ENCODE data around the gene BBLN.
"Not testable (repeated sequence)": the region's sequence is repeated elsewhere in the genome, so short reads cannot be mapped to it uniquely, and the experiment has no call there.

Gene BBLN

DNA sequence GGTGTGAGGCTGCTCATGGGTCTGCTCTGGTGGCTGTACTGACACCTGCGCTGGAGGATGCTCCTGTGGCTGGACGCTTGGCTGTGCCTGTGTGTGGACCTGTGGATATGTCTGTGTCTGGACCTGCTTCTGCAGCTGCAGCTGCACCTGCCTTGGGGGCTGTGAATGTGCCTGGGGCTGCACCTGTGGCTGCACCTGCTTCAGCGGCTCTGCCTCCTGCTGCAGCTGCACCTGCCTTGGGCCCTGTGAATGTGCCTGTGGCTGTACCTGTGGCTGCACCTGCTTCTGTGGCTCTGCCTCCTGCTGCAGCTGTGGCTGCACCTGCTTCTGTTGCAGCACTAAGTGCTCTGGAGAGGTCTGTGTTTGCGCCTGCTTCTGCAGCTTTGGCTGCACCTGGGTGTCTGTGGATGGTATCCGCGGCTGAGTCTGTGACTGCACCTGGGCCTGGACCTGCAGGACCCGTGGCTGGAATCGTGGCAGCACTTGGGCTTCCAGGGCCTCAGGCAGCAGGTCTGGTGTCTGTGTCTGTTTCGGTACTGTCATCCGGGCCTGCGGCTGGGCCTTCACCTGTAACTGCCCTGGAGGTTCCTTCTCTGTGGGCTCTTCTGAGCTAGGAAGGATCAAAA is 18.9 kb downstream of the BBLN start:
- no peak for ATAC-seq
- TF ChIP-seq ZNF565 (CRISPR knock-in tag; conservative IDR thresholded peaks at IDR 0.05; ENCODE audit: low read depth) (no peak), TCF4 (CRISPR knock-in tag; IDR thresholded peaks at IDR 0.05; ENCODE audit: borderline replicate concordance) (no peak), TOX (CRISPR knock-in tag; IDR thresholded peaks at IDR 0.05; ENCODE audit: borderline replicate concordance) (no peak), CSDC2 (CRISPR knock-in tag; IDR thresholded peaks at IDR 0.05) (no peak), PPARA (CRISPR knock-in tag; IDR thresholded peaks at IDR 0.05; ENCODE audit: borderline replicate concordance) (no peak), ARNTL (CRISPR knock-in tag; IDR thresholded peaks at IDR 0.05; ENCODE audit: borderline replicate concordance, low read depth) (no peak)
- TF ChIP-seq, protein P1, sequence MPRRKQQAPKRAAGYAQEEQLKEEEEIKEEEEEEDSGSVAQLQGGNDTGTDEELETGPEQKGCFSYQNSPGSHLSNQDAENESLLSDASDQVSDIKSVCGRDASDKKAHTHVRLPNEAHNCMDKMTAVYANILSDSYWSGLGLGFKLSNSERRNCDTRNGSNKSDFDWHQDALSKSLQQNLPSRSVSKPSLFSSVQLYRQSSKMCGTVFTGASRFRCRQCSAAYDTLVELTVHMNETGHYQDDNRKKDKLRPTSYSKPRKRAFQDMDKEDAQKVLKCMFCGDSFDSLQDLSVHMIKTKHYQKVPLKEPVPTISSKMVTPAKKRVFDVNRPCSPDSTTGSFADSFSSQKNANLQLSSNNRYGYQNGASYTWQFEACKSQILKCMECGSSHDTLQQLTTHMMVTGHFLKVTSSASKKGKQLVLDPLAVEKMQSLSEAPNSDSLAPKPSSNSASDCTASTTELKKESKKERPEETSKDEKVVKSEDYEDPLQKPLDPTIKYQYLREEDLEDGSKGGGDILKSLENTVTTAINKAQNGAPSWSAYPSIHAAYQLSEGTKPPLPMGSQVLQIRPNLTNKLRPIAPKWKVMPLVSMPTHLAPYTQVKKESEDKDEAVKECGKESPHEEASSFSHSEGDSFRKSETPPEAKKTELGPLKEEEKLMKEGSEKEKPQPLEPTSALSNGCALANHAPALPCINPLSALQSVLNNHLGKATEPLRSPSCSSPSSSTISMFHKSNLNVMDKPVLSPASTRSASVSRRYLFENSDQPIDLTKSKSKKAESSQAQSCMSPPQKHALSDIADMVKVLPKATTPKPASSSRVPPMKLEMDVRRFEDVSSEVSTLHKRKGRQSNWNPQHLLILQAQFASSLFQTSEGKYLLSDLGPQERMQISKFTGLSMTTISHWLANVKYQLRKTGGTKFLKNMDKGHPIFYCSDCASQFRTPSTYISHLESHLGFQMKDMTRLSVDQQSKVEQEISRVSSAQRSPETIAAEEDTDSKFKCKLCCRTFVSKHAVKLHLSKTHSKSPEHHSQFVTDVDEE (CRISPR knock-in tag; IDR thresholded peaks at IDR 0.05): no peak
- TF ChIP-seq, protein P2, sequence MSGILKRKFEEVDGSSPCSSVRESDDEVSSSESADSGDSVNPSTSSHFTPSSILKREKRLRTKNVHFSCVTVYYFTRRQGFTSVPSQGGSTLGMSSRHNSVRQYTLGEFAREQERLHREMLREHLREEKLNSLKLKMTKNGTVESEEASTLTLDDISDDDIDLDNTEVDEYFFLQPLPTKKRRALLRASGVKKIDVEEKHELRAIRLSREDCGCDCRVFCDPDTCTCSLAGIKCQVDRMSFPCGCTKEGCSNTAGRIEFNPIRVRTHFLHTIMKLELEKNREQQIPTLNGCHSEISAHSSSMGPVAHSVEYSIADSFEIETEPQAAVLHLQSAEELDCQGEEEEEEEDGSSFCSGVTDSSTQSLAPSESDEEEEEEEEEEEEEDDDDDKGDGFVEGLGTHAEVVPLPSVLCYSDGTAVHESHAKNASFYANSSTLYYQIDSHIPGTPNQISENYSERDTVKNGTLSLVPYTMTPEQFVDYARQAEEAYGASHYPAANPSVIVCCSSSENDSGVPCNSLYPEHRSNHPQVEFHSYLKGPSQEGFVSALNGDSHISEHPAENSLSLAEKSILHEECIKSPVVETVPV (CRISPR knock-in tag; IDR thresholded peaks at IDR 0.05): no peak
- TF ChIP-seq, protein P3, sequence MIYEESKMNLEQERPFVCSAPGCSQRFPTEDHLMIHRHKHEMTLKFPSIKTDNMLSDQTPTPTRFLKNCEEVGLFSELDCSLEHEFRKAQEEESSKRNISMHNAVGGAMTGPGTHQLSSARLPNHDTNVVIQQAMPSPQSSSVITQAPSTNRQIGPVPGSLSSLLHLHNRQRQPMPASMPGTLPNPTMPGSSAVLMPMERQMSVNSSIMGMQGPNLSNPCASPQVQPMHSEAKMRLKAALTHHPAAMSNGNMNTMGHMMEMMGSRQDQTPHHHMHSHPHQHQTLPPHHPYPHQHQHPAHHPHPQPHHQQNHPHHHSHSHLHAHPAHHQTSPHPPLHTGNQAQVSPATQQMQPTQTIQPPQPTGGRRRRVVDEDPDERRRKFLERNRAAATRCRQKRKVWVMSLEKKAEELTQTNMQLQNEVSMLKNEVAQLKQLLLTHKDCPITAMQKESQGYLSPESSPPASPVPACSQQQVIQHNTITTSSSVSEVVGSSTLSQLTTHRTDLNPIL (CRISPR knock-in tag; IDR thresholded peaks at IDR 0.05; ENCODE audit: low read depth): no peak

DNA sequence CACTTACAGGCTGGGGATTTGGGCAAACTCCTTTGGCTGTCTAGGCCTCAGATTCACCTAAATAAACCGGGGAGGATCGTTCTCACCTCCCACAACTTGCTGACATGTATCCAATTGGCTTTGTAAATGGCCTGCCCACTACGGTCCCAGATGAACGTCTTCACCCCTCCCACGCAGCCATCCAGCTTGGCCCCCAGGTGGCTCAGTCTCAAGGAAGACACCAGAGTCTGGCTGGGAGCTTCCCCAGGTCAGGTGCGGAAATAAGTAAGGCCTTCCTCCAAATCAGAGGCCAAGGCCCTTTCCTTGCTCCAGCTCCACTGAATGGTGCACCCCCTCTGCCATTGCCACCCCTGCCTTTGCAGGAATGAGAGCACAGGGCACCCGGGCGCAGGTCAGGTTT is 19.9 kb downstream of the BBLN start:
- ATAC-seq: no peak
- TF ChIP-seq ISL1 (CRISPR knock-in tag; IDR thresholded peaks at IDR 0.05) (no peak), ZNF70 (CRISPR knock-in tag; IDR thresholded peaks at IDR 0.05) (no peak), ZNF8 (CRISPR knock-in tag; IDR thresholded peaks at IDR 0.05) (no peak)

DNA sequence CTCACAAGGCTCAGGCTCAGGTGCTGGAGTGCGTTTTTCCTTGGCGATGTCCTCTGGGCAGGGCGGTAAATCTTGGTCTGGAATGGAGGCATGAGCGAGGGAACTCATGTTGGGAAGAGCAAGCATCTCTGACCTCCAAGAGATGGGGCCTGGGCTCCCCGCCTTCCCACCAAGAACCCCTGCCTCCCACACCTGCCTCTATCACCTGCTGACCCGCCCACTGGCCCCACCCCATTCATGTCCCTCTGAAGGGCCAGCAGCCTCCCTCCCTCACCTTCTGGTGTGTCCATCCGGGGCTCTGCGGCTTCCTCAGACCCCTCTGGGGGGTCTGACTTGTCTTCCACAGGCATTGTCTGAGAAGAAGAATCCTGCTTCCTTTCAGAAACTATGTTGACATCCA is 20.4 kb downstream of the BBLN start:
- no peak for TF ChIP-seq ZNF565 (CRISPR knock-in tag; conservative IDR thresholded peaks at IDR 0.05; ENCODE audit: low read depth)
- TF ChIP-seq, protein P4, sequence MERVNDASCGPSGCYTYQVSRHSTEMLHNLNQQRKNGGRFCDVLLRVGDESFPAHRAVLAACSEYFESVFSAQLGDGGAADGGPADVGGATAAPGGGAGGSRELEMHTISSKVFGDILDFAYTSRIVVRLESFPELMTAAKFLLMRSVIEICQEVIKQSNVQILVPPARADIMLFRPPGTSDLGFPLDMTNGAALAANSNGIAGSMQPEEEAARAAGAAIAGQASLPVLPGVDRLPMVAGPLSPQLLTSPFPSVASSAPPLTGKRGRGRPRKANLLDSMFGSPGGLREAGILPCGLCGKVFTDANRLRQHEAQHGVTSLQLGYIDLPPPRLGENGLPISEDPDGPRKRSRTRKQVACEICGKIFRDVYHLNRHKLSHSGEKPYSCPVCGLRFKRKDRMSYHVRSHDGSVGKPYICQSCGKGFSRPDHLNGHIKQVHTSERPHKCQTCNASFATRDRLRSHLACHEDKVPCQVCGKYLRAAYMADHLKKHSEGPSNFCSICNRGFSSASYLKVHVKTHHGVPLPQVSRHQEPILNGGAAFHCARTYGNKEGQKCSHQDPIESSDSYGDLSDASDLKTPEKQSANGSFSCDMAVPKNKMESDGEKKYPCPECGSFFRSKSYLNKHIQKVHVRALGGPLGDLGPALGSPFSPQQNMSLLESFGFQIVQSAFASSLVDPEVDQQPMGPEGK (CRISPR knock-in tag; IDR thresholded peaks at IDR 0.05; ENCODE audit: borderline replicate concordance): no peak
- no peak for TF ChIP-seq ISL1 (CRISPR knock-in tag; IDR thresholded peaks at IDR 0.05)
- TF ChIP-seq ZFP30 (CRISPR knock-in tag; IDR thresholded peaks at IDR 0.05): no peak
- TF ChIP-seq TCF4 (CRISPR knock-in tag; IDR thresholded peaks at IDR 0.05; ENCODE audit: borderline replicate concordance): no peak
- TF ChIP-seq, protein P3 (CRISPR knock-in tag; IDR thresholded peaks at IDR 0.05; ENCODE audit: low read depth): no peak
- no peak for TF ChIP-seq RARB (CRISPR knock-in tag; IDR thresholded peaks at IDR 0.05)
- TF ChIP-seq, protein P5, sequence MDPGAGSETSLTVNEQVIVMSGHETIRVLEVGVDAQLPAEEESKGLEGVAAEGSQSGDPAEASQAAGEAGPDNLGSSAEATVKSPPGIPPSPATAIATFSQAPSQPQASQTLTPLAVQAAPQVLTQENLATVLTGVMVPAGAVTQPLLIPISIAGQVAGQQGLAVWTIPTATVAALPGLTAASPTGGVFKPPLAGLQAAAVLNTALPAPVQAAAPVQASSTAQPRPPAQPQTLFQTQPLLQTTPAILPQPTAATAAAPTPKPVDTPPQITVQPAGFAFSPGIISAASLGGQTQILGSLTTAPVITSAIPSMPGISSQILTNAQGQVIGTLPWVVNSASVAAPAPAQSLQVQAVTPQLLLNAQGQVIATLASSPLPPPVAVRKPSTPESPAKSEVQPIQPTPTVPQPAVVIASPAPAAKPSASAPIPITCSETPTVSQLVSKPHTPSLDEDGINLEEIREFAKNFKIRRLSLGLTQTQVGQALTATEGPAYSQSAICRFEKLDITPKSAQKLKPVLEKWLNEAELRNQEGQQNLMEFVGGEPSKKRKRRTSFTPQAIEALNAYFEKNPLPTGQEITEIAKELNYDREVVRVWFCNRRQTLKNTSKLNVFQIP (CRISPR knock-in tag; IDR thresholded peaks at IDR 0.05; ENCODE audit: borderline replicate concordance, low read depth): no peak
- TF ChIP-seq, protein P1 (CRISPR knock-in tag; IDR thresholded peaks at IDR 0.05): no peak
- TF ChIP-seq OSR1 (CRISPR knock-in tag; IDR thresholded peaks at IDR 0.05): no peak
- TF ChIP-seq ZFP3 (CRISPR knock-in tag; IDR thresholded peaks at IDR 0.05): no peak
- TF ChIP-seq CSDC2 (CRISPR knock-in tag; IDR thresholded peaks at IDR 0.05): no peak
- TF ChIP-seq ZNF8 (CRISPR knock-in tag; IDR thresholded peaks at IDR 0.05): no peak
- no peak for TF ChIP-seq ZC3H10 (CRISPR knock-in tag; IDR thresholded peaks at IDR 0.05)
- no peak for TF ChIP-seq PPARA (CRISPR knock-in tag; IDR thresholded peaks at IDR 0.05; ENCODE audit: borderline replicate concordance)
- ATAC-seq: no peak

DNA sequence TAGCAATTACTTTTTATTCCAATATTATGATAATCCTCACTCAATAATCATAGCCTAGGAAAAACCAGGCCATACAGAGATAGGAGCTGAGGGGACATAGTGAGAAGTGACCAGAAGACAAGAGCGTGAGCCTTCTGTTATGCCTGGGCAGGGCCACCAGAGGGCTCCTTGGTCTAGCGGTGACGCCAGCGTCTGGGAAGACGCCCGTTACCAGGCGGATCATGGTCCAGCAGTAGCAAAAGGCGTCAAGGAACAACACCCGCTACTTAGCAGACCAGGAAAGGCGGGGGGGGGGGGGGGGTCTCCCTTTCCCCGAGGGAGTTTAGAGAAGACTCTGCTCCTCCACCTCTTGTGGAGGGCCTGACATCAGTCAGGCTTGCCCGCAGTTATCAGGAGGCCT is 21.4 kb downstream of the BBLN start:
- ATAC-seq: not testable (repeated sequence)

All from SK-N-SH treated with all-trans-retinoic acid at 6 μM for 48 hours (cell line).